ENCODE results near the gene RCAN2.

DNA sequence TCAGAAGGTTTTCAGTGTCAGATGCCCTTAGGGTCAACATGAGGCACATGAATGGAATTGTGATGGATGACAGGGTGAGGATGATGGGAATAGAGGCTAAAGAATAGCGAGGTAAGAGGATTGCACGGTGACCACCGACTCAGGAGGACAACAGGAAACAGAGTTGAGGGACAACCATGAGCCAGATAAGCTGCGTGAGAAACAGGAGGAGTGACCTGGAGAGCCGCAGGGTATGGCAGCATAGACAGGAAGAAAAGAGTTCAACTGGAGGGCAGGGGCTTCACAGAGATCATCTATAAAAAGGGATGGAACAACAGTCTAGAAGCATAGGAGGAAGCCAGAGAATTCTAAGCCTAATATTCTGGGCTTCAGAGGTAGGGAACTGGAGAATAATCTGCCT lies 235.7 kb downstream of the RCAN2 start:
- TF ChIP-seq, protein P1, sequence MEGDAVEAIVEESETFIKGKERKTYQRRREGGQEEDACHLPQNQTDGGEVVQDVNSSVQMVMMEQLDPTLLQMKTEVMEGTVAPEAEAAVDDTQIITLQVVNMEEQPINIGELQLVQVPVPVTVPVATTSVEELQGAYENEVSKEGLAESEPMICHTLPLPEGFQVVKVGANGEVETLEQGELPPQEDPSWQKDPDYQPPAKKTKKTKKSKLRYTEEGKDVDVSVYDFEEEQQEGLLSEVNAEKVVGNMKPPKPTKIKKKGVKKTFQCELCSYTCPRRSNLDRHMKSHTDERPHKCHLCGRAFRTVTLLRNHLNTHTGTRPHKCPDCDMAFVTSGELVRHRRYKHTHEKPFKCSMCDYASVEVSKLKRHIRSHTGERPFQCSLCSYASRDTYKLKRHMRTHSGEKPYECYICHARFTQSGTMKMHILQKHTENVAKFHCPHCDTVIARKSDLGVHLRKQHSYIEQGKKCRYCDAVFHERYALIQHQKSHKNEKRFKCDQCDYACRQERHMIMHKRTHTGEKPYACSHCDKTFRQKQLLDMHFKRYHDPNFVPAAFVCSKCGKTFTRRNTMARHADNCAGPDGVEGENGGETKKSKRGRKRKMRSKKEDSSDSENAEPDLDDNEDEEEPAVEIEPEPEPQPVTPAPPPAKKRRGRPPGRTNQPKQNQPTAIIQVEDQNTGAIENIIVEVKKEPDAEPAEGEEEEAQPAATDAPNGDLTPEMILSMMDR (IDR thresholded peaks at IDR 0.05), result no peak
- TF ChIP-seq EZH2 (IDR thresholded peaks at IDR 0.05; ENCODE audit: borderline replicate concordance, insufficient read depth, low read depth, low read length, poor library complexity, severe bottlenecking), result no peak

Measured in B cell (primary cell).